CD4-positive, alpha-beta T cell (primary cell): ENCODE results near the gene RAPGEF4. TPM values are rescaled to one million over a fixed set of nuclear protein-coding genes. Genes with fewer than 3 reads are reported as not detected.

Source experiments
- ATAC-seq: fragments of 200-7000 bp; cut with Tn5 transposase; one replicate; pipeline ENCODE4 v1.10.0; 2022; ENCODE audit warnings: mild to moderate bottlenecking; ENCODE audit not compliant: poor library complexity
- CTCF ChIA-PET: fragments of 350-600 bp; sonication (Branson Sonifier 250); formaldehyde crosslinking; loops from one replicate; lab custom pipeline; 2021; ENCODE audit warnings: antibody characterized with exemption, inconsistent platforms; lab: Charles Lee
- POLR2A ChIA-PET: fragments of 350-600 bp; sonication (Branson Sonifier 250); formaldehyde crosslinking; loops from one replicate; lab custom pipeline; 2021; ENCODE audit warnings: antibody characterized with exemption, inconsistent platforms; lab: Charles Lee
- DNase-seq, 14 experiments: peaks; one replicate each; pipeline ENCODE4 v3.0.0-alpha.2; 2013 to 2020; ENCODE audit warnings: mixed read lengths in 2 of 14
- H3K27ac ChIP-seq, 2 donors: one replicate each; pipeline versions ENCODE4 v1.5.1 to v1.7.0; 2013; ENCODE audit warnings: low read length in 2 of 2, low read depth in 1 of 2, mild to moderate bottlenecking in 1 of 2
- H3K27me3 ChIP-seq, 2 experiments: 1 replicate in 1 of 2; 2 replicates in 1 of 2; pipeline versions ENCODE4 v1.6.1 to v1.7.0; 2013; ENCODE audit warnings: low read length in 2 of 2, control low read depth in 1 of 2, mild to moderate bottlenecking in 1 of 2, moderate library complexity in 1 of 2; ENCODE audit not compliant: insufficient read depth in 2 of 2, control insufficient read depth in 1 of 2
- H3K36me3 ChIP-seq: one replicate; pipeline ENCODE4 v1.6.1; 2013; ENCODE audit warnings: low read length, control low read depth; ENCODE audit not compliant: insufficient read depth
- H3K4me1 ChIP-seq: one replicate; pipeline ENCODE4 v1.6.1; 2013; ENCODE audit warnings: low read length, control low read depth; ENCODE audit not compliant: insufficient read depth
- H3K4me3 ChIP-seq: one replicate; pipeline ENCODE4 v1.5.1; 2013; ENCODE audit warnings: mild to moderate bottlenecking, low read length, moderate library complexity
- H3K9me3 ChIP-seq, 2 experiments: 1 replicate in 1 of 2; 2 replicates in 1 of 2; pipeline versions ENCODE4 v1.6.1 to v1.7.0; 2013; ENCODE audit warnings: low read length in 2 of 2, mild to moderate bottlenecking in 2 of 2, control low read depth in 1 of 2, moderate library complexity in 1 of 2; ENCODE audit not compliant: control insufficient read depth in 1 of 2, insufficient read depth in 1 of 2
- H3K27ac Mint-ChIP-seq: one replicate; pipeline ENCODE4 v1.8.0; 2020; ENCODE audit warnings: mixed read lengths
- H3K27me3 Mint-ChIP-seq: one replicate; pipeline ENCODE4 v1.8.0; 2021; ENCODE audit warnings: mixed read lengths
- H3K36me3 Mint-ChIP-seq: one replicate; pipeline ENCODE4 v1.8.0; 2021; ENCODE audit warnings: low read depth, mixed read lengths
- H3K4me1 Mint-ChIP-seq: one replicate; pipeline ENCODE4 v1.8.0; 2021; ENCODE audit warnings: low read depth, mixed read lengths
- H3K4me3 Mint-ChIP-seq: one replicate; pipeline ENCODE4 v1.8.0; 2020; ENCODE audit warnings: mild to moderate bottlenecking, mixed read lengths
- H3K9me3 Mint-ChIP-seq: one replicate; pipeline ENCODE4 v1.8.0; 2020; ENCODE audit warnings: mixed read lengths
- CTCF ChIP-seq: fragments of 200-600 bp; IDR thresholded peaks from one replicate; pipeline ENCODE4 v1.8.0; 2022; ENCODE audit warnings: antibody characterized with exemption, mild to moderate bottlenecking
- intact Hi-C, 2 experiments: fragments of 100-400 bp; cut with DNase I in 1 of 2; cut with micrococcal nuclease in 1 of 2; formaldehyde crosslinking; loops; one replicate each; pipeline versions ENCODE4 v1.15.1 to v1.9.0; 2023 to 2025; cut with DNase I, micrococcal nuclease
- total RNA-seq, 174 experiments: library from RNA in 2 of 174; stranded (reverse) in 2 of 174; gene quantifications; one replicate each; pipeline ENCODE4 v1.2.3 and lab custom pipeline; 2021 to 2026

RAPGEF4 gene
- total RNA-seq, 2 experiments from 2014 or later, result 0.69 to 0.73 TPM

- ATAC-seq (no peak), DNase-seq (no peak)
- Mint-ChIP-seq H3K9me3 (peaks cover 12% of the 10 kb centered on the region), H3K27me3 (peaks cover 10% of the 10 kb centered on the region), H3K36me3 (no peaks in the 10 kb centered on the region), H3K4me3 (no peak overlapping the region), H3K27ac (no peak overlapping the region), H3K4me1 (no peaks in the 10 kb centered on the region)
- Histone ChIP-seq H3K27me3 (peaks cover 0 to 4% of the 10 kb centered on the region in 2 experiments), H3K4me1 (no peaks in the 10 kb centered on the region), H3K27ac (no peak overlapping the region), H3K9me3 (no peaks in the 10 kb centered on the region), H3K4me3 (no peak overlapping the region), H3K36me3 (no peaks in the 10 kb centered on the region)
- ChIA-PET CTCF (no interaction called here), POLR2A (no interaction called here)
- no peak for TF ChIP-seq CTCF
- intact Hi-C loops, result no loop called here
Observed at GRCh38 chr2:172855588-172855987, 119.9 kb downstream of the RAPGEF4 start.

- DNase-seq (no peak), ATAC-seq (no peak)
- H3K27me3 Mint-ChIP-seq, result peaks cover 11% of the 10 kb centered on the region
- Histone ChIP-seq H3K4me3 (no peak overlapping the region), H3K4me1 (no peaks in the 10 kb centered on the region), H3K9me3 (no peaks in the 10 kb centered on the region), H3K27me3 (peaks cover 0 to 4% of the 10 kb centered on the region in 2 experiments), H3K36me3 (no peaks in the 10 kb centered on the region), H3K27ac (no peak overlapping the region)
- intact Hi-C loops, result no loop called here
- no peak for TF ChIP-seq CTCF
- H3K4me1 Mint-ChIP-seq, result no peaks in the 10 kb centered on the region
- ChIA-PET CTCF (no interaction called here), POLR2A (no interaction called here)
- no peak overlapping the region for H3K27ac Mint-ChIP-seq
- H3K9me3 Mint-ChIP-seq, result peaks cover 6% of the 10 kb centered on the region
- no peaks in the 10 kb centered on the region for H3K36me3 Mint-ChIP-seq
- H3K4me3 Mint-ChIP-seq, result no peak overlapping the region
Observed at GRCh38 chr2:172856606-172857005, 121.0 kb downstream of the RAPGEF4 start.

GRCh38 chr2:172858473-172858745 lies 122.8 kb downstream of the RAPGEF4 start:
- H3K4me3 ChIP-seq, result no peak overlapping the region
- peaks cover 0 to 4% of the 10 kb centered on the region in 2 experiments for H3K27me3 ChIP-seq
- no peak for ATAC-seq
- H3K4me3 Mint-ChIP-seq, result no peak overlapping the region
- DNase-seq, result no peak
- H3K36me3 Mint-ChIP-seq, result no peaks in the 10 kb centered on the region
- peaks cover 24% of the 10 kb centered on the region for H3K27me3 Mint-ChIP-seq
- POLR2A ChIA-PET, result no interaction called here
- no peak for TF ChIP-seq CTCF
- no peaks in the 10 kb centered on the region for H3K4me1 ChIP-seq
- intact Hi-C loops, result no loop called here
- H3K9me3 Mint-ChIP-seq, result no peaks in the 10 kb centered on the region
- no peak overlapping the region for H3K27ac ChIP-seq
- CTCF ChIA-PET, result no interaction called here
- no peak overlapping the region for H3K27ac Mint-ChIP-seq
- no peaks in the 10 kb centered on the region for H3K4me1 Mint-ChIP-seq
- no peaks in the 10 kb centered on the region for H3K36me3 ChIP-seq
- no peaks in the 10 kb centered on the region for H3K9me3 ChIP-seq
